ENCODE results near the gene EPYC. TPM values are rescaled to one million over a fixed set of nuclear protein-coding genes. Genes with fewer than 3 reads are reported as not detected.
A peak's percentile ranks its signal among the peaks of the same experiment; 100 is the strongest.
"Not testable (repeated sequence)": the region's sequence is repeated elsewhere in the genome, so short reads cannot be mapped to it uniquely, and the experiment has no call there.

EPYC gene
- total RNA-seq, 4 donors from 2014 or later = not detected

DNA sequence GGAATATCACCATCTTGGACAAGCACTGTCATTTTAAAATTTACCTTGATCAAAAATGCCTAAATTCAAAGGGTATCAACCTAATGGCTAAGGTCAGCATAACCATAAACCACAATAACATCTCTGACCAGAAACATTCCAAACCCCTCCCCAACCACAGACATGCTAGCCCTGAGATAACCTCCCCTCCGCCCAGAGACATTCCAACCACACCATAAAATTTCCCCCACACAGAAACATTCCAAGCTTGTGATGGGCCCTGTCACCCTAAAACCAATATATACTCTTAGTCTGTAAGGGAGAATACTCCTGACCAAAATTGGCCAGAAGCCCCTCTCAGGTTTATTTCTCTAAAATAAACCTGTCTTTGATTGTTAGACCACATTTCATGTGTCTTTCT lies 17.7 kb downstream of the EPYC start:
- WGBS, 2 donors (ENCODE audit: low coverage in 1 of 2) = 100% methylated on average over 1 of the region's 1 CpG
- no peaks in the 10 kb centered on the region for H3K4me1 ChIP-seq
- H3K36me3 ChIP-seq = no peaks in the 10 kb centered on the region
- no peak for ATAC-seq
- H3K27ac ChIP-seq = no peak overlapping the region
- no peak for TF ChIP-seq EP300 (IDR thresholded peaks at IDR 0.05)
- TF ChIP-seq, protein P1, sequence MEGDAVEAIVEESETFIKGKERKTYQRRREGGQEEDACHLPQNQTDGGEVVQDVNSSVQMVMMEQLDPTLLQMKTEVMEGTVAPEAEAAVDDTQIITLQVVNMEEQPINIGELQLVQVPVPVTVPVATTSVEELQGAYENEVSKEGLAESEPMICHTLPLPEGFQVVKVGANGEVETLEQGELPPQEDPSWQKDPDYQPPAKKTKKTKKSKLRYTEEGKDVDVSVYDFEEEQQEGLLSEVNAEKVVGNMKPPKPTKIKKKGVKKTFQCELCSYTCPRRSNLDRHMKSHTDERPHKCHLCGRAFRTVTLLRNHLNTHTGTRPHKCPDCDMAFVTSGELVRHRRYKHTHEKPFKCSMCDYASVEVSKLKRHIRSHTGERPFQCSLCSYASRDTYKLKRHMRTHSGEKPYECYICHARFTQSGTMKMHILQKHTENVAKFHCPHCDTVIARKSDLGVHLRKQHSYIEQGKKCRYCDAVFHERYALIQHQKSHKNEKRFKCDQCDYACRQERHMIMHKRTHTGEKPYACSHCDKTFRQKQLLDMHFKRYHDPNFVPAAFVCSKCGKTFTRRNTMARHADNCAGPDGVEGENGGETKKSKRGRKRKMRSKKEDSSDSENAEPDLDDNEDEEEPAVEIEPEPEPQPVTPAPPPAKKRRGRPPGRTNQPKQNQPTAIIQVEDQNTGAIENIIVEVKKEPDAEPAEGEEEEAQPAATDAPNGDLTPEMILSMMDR (IDR thresholded peaks at IDR 0.05) = no peak
- H3K27me3 ChIP-seq = no peaks in the 10 kb centered on the region
- H3K4me3 ChIP-seq = no peak overlapping the region
- H3K9me3 ChIP-seq = no peaks in the 10 kb centered on the region

GRCh38 chr12:90985331-90985730 lies 19.4 kb downstream of the EPYC start:
- not testable (repeated sequence) for H3K27me3 ChIP-seq, H3K4me1 ChIP-seq, H3K36me3 ChIP-seq, H3K9me3 ChIP-seq, H3K4me3 ChIP-seq, H3K27ac ChIP-seq, ATAC-seq
- 84 to 93% methylated on average over 2 to 3 of the region's 3 CpGs for WGBS, 2 donors (ENCODE audit: low coverage in 1 of 2)

GRCh38 chr12:90984114-90984513 lies 20.7 kb downstream of the EPYC start:
- Histone ChIP-seq H3K27ac (no peak overlapping the region), H3K27me3 (no peaks in the 10 kb centered on the region), H3K4me3 (no peak overlapping the region), H3K4me1 (no peaks in the 10 kb centered on the region), H3K9me3 (no peaks in the 10 kb centered on the region), H3K36me3 (no peaks in the 10 kb centered on the region)
- no peak for TF ChIP-seq POLR2A (IDR thresholded peaks at IDR 0.05)
- TF ChIP-seq POLR2AphosphoS5 (IDR thresholded peaks at IDR 0.05) = no peak
- TF ChIP-seq, protein P1 (IDR thresholded peaks at IDR 0.05) = no peak
- no peak for TF ChIP-seq EP300 (IDR thresholded peaks at IDR 0.05)
- no peak for ATAC-seq
- 92 to 100% methylated on average over 2 of the region's 3 CpGs for WGBS, 2 donors (ENCODE audit: low coverage in 1 of 2)

DNA sequence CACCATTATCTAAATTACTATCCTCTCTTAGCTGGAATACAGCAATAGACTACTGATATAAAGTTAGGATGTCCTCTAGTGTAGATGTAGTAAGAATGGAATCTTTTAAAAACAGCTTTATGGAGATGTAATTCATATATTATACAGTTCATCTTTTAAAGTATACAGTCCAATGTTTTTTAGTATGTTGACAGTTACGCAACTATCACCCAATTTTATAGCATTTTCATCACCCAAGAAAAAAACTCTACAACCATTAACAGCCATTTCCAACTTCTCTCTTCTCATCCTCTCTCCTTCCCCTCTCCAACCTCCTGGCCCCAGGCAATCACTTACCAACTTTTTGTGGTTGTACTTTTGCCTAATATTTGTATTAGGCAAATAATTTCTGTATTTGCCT lies 22.6 kb downstream of the EPYC start:
- H3K4me3 ChIP-seq = no peak overlapping the region
- H3K27me3 ChIP-seq = no peaks in the 10 kb centered on the region
- no peak overlapping the region for H3K27ac ChIP-seq
- no peaks in the 10 kb centered on the region for H3K4me1 ChIP-seq
- no peaks in the 10 kb centered on the region for H3K36me3 ChIP-seq
- ATAC-seq = no peak
- no peaks in the 10 kb centered on the region for H3K9me3 ChIP-seq
- 86 to 100% methylated on average over 1 of the region's 1 CpG for WGBS, 2 donors (ENCODE audit: low coverage in 1 of 2)
- TF ChIP-seq, protein P1 (IDR thresholded peaks at IDR 0.05) = no peak
- TF ChIP-seq POLR2A (IDR thresholded peaks at IDR 0.05) (no peak), EP300 (IDR thresholded peaks at IDR 0.05) (no peak), POLR2AphosphoS5 (IDR thresholded peaks at IDR 0.05) (no peak)

DNA sequence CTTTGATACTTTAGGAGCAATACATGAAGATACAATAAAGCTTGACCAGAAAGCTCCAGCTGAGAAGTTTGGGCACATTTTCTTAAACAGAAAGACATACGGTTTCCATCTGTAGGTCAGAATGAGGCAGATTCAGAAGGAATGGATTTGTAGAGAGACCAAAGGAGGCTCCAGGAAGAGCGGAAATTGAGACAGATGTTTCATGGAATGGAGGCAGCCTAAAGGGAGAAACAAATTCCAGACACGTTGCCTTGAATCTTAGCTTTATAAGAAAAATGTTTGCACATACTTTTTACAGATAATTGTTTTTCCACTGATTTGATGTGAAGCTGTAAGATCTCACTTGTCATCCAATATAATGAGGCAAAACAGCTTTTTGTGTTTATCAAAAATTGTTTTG lies 24.8 kb downstream of the EPYC start:
- no peak overlapping the region for H3K4me3 ChIP-seq
- no peaks in the 10 kb centered on the region for H3K36me3 ChIP-seq
- ATAC-seq = no peak
- H3K4me1 ChIP-seq = no peaks in the 10 kb centered on the region
- H3K9me3 ChIP-seq = no peaks in the 10 kb centered on the region
- H3K27ac ChIP-seq = peak overlapping the region in 2 of 4 donors; percentile 11 to 20
- no peaks in the 10 kb centered on the region for H3K27me3 ChIP-seq
- TF ChIP-seq, protein P1 (IDR thresholded peaks at IDR 0.05) = no peak
- TF ChIP-seq EP300 (IDR thresholded peaks at IDR 0.05) (no peak), POLR2AphosphoS5 (IDR thresholded peaks at IDR 0.05) (no peak), POLR2A (IDR thresholded peaks at IDR 0.05) (no peak)
- 36 to 40% methylated on average over 1 to 3 of the region's 3 CpGs for WGBS, 2 donors (ENCODE audit: low coverage in 1 of 2)

GRCh38 chr12:90979019-90979418 lies 25.8 kb downstream of the EPYC start:
- Histone ChIP-seq H3K4me1 (no peaks in the 10 kb centered on the region), H3K4me3 (no peak overlapping the region), H3K27ac (no peak overlapping the region), H3K9me3 (no peaks in the 10 kb centered on the region), H3K27me3 (no peaks in the 10 kb centered on the region), H3K36me3 (no peaks in the 10 kb centered on the region)
- 70 to 87% methylated on average over 3 of the region's 3 CpGs for WGBS, 2 donors (ENCODE audit: low coverage in 1 of 2)
- TF ChIP-seq POLR2AphosphoS5 (IDR thresholded peaks at IDR 0.05) (no peak), EP300 (IDR thresholded peaks at IDR 0.05) (no peak), POLR2A (IDR thresholded peaks at IDR 0.05) (no peak)
- TF ChIP-seq, protein P1 (IDR thresholded peaks at IDR 0.05) = no peak
- no peak for ATAC-seq

Measured in gastroesophageal sphincter (tissue), 4 donors.